Spleen (tissue), 7 donors: Measurements from ENCODE around the gene ATXN7L2.

Source experiments
- POLR2A ChIP-seq, 3 donors: fragments of 450-650 bp; IDR thresholded peaks; one replicate each; pipeline ENCODE4 v1.5.1; 2017; ENCODE audit warnings: antibody characterized with exemption in 3 of 3, mild to moderate bottlenecking in 1 of 3
- TF ChIP-seq, protein P1 (sequence below), 11 experiments: fragments of 200-600 bp in 7 of 11; fragments of 450-650 bp in 4 of 11; sonication (generic) in 4 of 11; IDR thresholded peaks in 8 of 11; conservative IDR thresholded peaks in 3 of 11; 1 replicate in 7 of 11; 2 replicates in 4 of 11; pipeline versions ENCODE4 v1.4.0 to v1.8.0; 2016 to 2021; ENCODE audit warnings: antibody characterized with exemption in 11 of 11, inconsistent platforms in 4 of 11, mild to moderate bottlenecking in 1 of 11
- donor health status: DM: no; HTN: no; CAD: no; lungs with moderate emphysema.
- donor health status: DM: no; HTN: no; CAD: no.
- donor health status: DM: no; HTN: no; CAD: no.

- TF ChIP-seq POLR2A (IDR thresholded peaks at IDR 0.05) = no peak
- TF ChIP-seq, protein P1, sequence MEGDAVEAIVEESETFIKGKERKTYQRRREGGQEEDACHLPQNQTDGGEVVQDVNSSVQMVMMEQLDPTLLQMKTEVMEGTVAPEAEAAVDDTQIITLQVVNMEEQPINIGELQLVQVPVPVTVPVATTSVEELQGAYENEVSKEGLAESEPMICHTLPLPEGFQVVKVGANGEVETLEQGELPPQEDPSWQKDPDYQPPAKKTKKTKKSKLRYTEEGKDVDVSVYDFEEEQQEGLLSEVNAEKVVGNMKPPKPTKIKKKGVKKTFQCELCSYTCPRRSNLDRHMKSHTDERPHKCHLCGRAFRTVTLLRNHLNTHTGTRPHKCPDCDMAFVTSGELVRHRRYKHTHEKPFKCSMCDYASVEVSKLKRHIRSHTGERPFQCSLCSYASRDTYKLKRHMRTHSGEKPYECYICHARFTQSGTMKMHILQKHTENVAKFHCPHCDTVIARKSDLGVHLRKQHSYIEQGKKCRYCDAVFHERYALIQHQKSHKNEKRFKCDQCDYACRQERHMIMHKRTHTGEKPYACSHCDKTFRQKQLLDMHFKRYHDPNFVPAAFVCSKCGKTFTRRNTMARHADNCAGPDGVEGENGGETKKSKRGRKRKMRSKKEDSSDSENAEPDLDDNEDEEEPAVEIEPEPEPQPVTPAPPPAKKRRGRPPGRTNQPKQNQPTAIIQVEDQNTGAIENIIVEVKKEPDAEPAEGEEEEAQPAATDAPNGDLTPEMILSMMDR (IDR thresholded peaks at IDR 0.05 in 8 of 11, conservative IDR thresholded peaks at IDR 0.05 in 3 of 11) = peak; percentile 89 to 98 (median 97)
Observed at GRCh38 chr1:109532365-109533136, 48.8 kb downstream of the ATXN7L2 start.
